Pons (tissue), 1 donor: ENCODE results near the gene ZNF500.

Experiments used
- DNase-seq: peaks from one replicate; pipeline ENCODE4 v3.0.0-alpha.2; 2016; ENCODE audit warnings: low spot score

Gene ZNF500

DNA sequence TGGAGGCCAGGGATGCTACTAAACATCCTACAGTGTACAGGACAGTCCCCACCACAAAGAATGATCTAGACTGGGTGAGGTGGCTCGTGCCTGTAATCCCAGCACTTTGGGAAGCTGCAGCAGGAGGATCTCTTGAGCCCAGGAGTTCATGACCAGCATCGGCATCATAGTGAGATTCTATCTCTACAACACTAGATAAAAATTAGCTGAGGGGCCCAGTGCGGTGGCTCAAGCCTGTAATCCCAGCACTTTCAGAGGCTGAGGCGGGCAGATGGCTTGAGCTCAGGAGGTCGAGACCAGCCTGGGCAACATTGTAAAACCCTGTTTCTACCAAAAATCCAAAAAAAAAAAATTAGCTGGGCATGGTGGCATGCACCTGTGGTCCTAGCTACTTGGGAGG, 5.4 kb upstream of the ZNF500 start:
- DNase-seq = no peak

DNA sequence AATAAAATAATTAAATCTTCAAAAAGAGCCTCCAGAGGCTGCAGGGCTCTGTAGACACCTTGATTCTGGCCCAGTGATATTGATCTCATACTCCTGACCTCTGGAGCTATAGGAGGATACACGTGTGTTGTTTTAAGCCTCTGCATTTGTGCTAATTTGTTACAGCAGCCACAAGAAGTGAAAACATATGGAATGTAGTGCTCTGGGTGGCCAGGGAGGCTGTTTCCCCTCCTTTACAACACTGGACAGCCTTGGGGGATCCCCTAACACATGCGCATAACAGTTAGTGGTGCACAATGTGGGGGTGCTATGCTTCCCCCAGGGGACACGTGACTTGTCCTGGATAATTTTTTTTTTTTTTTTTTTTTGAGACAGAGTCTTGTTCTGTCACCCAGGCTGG, 4.7 kb upstream of the ZNF500 start:
- no peak for DNase-seq

DNA sequence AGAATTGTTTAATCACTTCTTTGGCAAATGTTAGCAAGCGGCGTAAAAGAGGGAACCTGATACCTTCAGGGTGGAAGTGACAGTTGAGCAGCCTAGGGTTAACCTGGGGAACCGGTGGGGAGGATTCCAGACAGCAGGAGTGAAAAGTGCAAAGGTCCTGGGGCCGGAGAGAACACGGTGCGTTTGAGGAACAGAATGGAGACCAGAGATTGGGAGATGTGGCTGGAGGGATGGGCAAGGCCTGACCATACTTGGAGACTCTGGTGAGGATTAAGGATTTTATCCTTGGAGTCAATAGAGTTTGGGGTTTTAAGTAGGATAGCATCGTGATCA, 2.3 kb upstream of the ZNF500 start:
- DNase-seq = no peak

DNA sequence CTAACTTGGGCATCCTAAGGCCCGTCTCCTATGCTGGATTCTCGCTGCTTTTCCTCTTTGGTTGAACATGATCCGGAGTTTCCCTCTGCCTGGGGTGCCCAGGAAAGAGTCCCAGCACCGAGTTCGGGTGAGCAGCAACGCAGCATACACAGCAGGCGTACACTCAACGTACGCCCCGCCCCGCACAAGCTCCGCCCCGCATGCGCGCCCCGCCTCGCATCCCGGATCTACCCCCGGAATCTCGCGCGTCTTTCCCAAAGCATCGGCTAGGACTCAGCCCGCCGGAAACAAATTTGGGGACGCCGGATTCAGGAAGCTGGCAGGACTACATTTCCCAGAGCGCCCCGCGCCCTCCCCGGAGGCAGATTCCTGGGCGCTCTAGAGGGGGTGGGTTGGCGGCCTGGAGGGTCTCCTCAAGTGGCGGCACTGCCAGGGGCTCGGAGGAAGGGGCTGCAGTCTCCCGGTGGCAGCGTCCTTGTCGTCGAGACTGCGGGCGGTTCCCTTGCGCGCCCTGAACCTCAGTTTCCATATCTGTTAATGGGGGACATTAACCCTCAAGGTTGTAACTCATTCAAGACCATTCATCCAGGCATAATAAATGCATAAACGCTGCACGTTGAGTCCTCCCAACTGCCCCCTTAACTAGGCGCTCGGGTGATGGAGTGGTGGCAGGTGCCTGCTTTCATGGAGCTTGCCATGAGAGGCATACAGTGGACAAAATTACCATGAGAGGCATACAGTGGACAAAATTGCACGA, 1.8 kb upstream of the ZNF500 start:
- DNase-seq = peak; percentile 94

DNA sequence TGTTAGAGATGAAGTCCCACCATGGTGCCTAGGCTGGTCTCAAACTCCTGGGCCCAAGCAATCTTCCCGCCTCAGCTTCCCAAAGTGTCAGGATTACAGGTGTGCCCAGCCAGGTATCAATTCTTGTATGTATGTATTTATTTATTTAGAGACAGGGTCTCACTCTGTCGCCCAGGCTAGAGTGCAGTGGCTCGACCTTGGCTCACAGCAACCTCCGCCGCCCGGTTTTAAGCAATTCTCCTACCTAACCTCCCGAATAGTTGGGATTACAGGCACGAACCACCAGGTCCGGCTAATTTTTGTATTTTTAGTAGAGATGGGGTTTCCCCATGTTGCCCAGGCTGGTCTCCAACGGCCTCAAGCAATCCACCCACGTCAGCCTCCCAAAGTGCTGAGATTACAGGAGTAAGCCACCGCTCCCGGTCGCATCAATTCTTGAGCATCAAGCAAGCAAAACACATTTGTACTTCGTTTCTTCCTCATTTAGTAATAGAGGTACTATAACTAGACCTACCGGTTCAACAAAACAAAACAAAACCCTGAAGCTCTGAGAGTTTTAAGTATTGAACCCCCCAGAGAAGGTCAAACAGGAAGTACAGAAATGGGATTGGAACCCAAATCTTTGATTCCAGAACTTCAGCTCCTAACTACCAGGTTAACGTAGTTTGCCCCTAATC, 1.0 kb upstream of the ZNF500 start:
- DNase-seq = no peak

DNA sequence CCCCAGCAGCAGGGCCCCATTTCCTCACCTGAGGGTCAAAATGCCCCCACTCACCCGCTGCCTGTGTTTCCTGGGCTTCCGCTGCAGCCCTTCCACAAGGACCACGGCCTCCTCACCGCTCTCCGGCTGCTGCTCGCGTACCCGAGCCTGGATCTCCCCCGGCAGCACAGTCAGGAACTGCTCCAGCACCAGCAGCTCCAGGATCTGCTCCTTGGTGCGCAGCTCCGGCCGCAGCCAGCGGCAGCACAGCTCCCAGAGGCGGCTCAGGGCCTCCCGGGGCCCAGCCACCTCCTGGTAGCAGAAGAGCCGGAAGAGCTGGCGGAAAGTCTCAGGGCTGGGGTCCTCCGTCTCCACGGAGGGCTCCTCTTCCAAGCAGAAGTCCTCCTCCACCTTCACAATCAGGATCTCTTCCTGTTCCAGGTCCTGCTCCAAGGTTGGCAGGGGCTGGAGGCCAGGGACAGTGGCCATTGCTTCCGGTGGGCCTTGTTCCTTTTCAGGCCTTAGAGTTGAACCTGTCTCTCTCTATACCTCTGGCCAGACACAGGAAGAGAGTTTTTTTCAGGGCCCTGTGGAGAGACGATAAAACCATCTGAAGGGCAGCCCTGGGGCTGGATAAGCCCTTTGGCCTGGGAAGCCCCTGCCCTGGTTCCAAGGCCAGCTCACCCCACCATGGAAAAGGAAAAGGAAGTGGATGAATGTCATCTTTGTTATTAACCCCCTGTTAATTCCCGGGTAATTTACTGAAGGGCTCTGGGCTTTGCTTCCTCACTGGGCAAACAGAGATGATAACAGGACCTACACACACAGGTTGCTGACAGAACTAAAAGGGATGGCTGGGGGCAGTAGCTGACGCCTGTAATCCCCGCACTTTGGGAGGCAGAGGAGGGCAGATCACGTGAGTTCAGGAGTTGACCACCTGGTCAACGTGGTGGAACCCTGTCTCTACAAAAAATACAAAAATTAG, 1.2 kb downstream of the ZNF500 start:
- DNase-seq = no peak

DNA sequence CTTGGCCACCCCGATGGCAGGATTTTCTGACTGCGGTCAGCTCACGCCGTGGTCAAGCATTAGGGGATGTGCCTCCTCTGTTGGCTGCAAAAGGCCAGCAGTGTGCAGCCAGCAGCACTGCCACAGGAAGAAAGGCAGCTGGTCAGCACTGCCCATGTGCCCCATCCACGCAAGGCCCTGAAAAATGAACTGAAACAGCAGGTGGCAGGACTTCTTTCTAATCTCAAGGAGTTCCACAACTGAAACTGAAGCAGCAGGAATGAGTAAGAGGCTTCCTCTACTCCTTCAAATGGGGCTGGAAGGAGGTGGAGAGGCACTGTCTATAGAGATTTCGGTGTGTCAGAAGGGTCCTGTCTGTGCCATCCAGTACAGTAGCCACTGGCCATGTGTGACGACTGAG, 3.2 kb downstream of the ZNF500 start:
- DNase-seq = no peak

DNA sequence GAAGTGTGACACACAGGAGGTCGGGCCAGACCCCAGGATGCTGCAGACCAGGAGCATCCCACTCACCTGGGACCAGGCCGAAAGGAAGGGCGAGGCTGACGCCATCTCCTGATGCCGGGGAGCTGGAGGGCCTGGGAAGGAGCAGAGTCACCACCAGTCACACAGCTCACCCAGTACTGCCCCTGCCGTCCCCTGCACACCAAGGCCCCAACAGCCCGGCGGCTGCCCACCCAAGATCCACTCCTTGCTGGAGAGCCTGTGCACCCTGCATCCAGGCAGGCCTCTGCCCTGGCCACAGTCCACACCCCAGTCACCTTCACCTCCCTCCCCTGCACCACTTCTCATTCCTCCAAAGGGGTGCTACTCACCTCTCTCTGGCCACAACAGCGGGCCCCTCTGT, 4.8 kb downstream of the ZNF500 start:
- DNase-seq = no peak

DNA sequence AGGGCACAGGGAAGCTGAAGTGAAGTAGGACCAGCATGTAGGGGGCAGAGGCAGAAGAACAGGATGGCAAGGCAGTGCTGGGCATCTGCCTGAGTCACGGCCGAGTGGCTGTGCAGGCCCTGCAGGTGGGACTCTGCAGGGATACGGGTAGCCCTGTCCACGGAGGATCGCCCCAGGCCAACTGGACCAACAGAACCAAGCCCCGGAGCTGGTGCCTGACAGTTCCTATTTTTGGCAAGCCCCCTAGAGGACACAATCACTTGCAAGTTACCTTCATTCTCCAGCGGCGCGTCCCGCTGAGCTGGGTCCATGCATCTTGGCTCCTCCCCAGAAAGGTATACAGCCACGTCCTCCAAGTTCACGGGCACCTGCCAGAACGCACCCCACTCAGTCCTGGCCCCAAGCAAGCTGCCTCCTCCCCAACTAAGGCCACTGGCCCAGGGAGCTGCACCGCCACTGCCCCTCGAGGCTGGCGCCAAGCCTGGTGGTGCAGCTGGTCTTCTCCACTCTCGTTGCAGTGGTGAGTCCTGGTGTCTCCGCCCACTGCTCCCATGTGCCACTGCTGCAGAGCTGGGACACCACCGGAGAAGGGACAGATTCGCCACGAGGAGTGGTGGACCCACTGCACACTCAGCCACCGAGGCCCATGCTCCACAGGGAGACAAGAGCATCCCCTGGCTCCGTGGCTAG, 6.6 kb downstream of the ZNF500 start:
- DNase-seq = no peak

DNA sequence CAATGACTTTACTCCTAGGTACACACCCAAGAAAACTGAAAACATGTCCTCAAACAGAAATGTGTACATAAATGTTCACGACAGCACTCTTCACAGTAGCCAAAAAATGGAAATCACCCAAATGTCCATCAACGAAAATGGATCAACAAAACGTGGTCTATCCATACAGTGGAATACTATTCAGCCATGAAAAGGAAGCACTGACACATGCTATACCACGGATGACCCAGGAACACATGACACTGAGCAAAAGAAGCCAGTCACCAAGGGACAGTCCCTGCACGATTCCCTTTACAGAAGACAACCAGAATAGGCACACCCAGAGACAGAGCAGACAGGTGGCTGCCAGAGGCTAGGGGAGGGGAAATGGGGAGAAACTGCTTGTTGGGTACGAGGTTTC, 11.3 kb downstream of the ZNF500 start:
- DNase-seq = no peak

DNA sequence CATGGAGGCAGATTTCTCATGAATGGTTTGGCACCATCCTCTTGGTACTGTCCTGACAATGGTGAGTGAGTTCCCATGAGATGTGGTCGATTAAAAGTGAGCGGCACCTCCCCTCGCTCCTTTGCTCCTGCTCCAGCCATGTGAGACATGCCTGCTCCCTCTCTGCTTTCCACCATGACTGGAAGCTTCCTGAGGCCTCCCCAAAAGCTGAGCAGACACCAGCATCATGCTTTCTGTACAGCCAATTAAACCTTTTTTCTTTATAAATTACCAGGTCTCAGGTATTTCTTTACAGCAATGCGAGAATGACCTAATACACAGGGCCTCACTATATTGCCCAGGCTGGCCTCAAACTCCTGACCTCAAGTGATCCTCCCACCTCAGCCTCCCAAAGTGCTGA, 12.1 kb downstream of the ZNF500 start:
- DNase-seq = no peak

DNA sequence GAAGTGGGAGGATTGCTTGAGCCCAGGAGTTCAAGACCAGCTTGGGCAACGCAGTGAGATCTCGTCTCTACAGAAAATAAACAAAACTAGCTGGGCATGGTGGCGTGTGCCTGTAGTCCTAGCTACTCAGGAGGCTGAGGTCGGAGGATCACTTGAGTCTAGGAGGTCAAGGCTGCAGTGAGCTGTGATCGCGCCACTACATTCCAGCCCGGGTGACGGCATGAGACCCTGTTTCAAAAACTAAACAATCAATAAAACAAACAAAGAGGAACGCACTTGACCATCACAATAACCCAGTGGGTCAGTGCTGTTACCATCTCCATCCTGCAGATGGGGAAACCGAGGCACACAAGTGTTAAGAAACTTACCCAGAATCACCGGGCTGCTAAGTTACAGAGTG, 13.7 kb downstream of the ZNF500 start:
- DNase-seq = no peak

DNA sequence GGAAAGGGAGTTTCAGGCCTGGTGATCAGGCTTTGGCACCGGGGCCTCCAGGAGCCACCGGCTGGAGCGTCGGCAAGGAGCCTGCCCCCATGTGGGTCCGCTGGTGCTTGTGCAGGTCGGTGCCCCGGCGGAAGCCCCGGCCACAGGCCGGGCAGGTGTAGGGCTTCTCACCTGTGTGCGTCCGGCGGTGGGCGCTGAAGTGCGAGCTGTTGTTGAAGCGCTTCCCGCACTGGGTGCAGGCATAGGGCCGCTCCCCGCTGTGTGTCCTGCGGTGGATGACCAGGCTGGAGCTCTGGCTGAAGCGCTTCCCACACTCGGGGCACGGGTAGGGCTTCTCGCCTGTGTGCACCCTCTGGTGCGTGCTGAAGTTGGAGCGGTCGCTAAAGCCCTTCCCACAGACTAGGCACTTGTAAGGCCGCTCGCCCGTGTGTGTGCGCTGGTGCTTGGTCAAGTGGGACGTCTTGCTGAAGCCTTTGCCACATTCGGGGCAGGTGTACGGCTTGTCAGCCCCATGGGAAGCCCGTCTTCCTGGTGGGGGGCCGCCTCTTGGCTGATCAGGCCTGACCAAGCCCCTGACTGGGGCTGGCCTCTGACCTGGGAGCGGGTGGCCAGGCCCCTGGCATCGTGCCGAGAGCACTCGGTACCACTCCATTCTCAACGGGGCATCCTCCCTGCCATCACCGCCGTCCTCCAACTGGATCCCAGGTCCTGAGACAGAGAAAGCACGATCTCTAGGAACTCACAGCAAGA, 14.4 kb downstream of the ZNF500 start:
- DNase-seq = no peak

DNA sequence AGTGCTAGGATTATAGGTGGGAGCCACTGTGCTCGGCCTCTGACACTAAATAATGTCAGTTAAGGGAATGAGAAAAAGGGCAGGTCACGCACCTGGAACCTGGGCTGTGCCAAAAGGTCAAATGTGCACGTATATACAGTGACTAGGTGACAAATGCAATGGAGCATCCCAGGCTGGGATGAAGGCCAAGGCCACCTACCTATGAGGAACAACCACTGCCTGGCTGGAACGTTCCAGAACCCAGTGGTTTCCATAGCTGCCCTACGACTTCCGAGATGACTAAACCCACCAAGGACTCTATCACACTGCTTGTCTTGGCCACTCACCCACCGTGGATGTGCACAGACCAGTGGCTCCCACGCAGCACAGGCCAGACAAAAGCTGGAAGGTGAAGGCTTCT, 16.1 kb downstream of the ZNF500 start:
- no peak for DNase-seq

DNA sequence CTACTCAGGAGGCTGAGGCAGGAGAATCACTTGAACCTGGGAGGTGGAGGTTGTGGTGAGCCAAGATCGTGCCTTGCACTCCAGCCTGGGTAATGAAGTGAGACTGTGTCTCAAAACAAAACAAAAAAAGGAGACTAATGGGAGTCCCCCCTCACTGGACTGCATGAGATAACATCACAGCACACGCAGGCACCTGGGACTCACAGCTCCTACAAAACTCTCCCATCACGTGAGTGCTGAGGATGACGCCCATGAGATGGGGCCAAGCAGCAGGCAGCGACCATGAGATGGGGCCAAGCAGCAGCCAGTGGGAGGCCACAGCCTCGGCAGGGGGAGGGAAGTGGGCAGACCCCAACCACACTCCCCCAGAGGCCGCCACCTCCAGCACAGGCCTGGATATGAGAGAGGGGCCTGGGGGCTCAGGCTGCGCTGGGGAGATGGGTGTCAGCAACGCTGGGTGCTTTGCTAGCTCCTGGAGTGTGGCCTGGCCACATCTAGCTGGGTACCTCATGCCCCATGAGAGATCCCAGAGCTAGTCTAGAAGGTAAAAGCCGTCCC, 17.2 kb downstream of the ZNF500 start:
- DNase-seq = no peak

DNA sequence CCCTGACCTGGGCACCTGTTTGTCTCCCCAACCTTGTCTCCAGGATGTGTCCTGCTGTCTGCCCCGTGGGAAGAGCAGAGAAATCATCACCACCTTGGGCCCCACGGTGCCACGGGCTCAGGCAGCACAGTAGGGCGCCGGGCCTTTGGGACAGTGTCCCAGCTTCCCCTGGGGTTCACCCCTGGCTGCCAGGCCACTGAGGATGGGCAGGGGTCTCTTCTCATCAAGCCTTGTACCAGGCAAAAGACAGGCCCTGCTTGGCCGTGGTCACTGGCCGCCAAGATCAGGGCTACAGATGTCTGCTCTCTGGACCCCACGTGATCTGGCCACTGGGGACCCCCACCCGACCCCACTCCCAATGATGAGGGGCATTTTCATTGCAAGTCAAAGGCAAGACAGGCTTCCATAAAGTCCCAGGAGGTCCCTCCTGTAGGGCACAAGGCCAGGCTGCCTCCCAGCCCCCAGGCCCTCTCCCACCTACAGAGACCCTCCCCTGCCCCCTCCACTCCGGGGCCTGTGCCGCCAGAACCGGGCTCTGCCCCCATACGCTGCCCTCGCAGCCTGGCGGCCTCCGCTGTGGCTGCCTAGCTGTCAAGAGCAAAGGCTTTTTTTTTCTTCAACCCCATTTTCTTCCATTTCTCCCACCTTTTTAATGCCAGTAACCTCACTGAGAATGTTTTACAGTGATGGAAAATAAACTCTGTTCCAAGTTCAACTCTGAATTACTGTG, 18.1 kb downstream of the ZNF500 start:
- DNase-seq = no peak

DNA sequence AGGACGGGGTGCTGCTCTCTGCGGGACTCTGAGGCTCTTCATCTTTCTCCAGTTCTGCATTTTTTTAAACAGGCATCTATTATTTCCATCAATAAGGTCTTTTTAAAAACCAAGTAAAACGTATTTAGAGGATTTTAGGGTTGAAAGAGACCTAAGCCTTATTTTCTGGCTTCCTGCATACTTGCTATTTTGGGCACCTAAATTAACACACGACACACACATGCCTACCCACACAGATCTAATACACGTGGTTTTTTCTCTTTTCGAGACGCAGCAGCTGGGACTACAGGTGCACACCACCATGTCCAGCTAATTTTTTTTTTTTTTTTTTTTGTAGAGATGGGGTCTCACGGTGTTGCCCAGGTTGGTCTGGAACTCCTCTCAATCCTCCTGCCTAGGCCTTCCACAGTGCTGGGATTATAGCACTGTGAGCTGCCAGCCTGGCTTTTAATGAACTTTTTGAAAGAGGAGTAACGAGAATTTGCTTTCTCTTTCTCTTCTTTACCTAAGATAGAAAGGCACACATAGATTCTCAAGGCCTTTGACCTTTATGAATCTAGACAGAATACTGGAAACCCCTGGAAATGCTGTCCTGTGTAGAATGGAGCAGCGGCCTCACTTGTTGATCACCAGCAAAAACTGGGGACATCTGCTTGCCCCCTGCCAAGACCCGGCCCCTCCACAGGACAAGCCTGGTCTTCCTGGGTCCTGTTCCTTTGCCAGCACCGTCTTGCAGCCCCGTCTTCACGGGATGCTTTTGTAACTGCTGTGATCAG, 18.9 kb downstream of the ZNF500 start:
- no peak for DNase-seq

DNA sequence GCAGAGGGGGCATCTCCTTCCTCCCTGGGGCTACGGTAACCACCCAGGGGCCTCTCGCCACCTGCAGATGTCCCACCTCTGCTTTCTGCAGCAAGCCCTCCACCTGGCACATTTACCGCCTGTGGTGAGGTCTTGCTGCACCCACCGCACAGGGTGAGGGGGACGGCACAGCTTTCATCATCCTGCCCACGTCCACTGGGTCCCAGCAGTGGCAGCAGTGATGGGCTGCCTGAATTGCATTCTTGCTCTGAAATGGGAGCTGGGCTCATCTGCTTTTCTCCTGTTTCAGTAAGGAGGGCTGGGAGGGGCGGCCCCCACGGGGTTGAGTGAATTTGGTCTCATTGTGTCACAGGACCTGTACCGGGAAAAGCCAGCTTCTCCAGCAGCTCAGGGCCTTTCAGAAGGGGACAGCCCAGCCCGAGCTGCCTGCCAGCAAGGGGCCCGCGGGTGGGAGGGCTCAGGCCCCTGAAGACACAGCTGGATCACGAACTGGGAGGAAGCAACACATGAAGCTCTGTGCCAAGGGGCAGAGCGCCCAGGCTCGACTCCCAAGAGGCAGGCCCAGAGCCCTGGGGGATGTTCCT, 19.9 kb downstream of the ZNF500 start:
- no peak for DNase-seq

DNA sequence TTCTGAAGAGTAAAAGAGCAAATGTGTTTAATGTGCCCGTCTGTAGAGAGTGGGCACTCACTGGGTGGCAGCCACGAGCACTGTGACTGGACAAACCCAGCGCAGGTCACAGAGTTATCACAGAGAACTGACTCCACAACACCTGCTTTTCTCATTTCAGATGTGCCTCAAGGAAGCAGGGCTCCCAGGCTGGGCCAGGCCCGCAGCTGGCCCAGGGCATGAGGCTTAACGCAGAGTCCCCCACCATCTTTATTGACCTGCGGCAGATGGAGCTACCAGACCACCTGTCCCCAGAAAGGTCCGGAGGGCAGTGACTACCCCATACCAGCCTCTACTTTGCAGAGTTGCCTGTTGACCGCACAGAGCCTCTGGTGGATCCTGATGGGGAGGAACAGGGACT, 20.7 kb downstream of the ZNF500 start:
- no peak for DNase-seq

DNA sequence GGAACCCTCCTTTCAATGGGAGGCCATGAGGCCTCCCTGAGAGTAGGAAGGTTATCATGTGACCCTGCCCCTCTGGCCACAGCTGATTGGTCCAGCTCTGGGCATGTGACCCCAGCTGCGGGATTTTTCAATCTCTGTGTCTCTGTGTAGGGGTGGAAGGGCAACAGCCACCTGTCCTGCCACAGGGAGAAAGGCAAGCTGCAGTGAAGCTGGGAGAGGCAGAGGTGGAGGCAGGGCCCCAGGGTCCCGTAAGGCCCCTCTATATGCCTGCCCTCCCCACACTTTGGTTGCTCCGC, 21.7 kb downstream of the ZNF500 start:
- no peak for DNase-seq
